Measurements from ENCODE around the gene RPTOR. TPM values are rescaled to one million over a fixed set of nuclear protein-coding genes. Genes with fewer than 3 reads are reported as not detected.

The RPTOR gene
- total and polyA plus RNA-seq, 2 donors (not counting 1 experiment from before 2014, with no cell fraction given) = 6.7 to 22.8 TPM

- peak; percentile 7 to 16 for TF ChIP-seq CTCF (conservative IDR thresholded peaks at IDR 0.05 in 1 of 2, IDR thresholded peaks at IDR 0.05 in 1 of 2; ENCODE audit: low read depth in 1 of 2, low read length in 2 of 2)
- TF ChIP-seq EZH2 (IDR thresholded peaks at IDR 0.05; ENCODE audit: low read length, missing control alignments) = no peak
- Histone ChIP-seq H3K9me3 (ENCODE audit: control insufficient read depth, insufficient read depth, low read depth, low read length) (no peaks in the 10 kb centered on the region), H2AFZ (ENCODE audit: low read length) (peak overlapping the region; percentile 41), H3K27me3 (ENCODE audit: control insufficient read depth, insufficient read depth, low read length) (no peaks in the 10 kb centered on the region), H3K36me3 (ENCODE audit: control insufficient read depth, insufficient read depth, low read length) (peaks cover 2% of the 10 kb centered on the region), H3K4me2 (ENCODE audit: extremely low read depth, insufficient read depth, low read length) (peak overlapping the region; percentile 38), H4K20me1 (ENCODE audit: control insufficient read depth, extremely low read depth, insufficient read depth, low read length) (no peaks in the 10 kb centered on the region), H3K4me3 (replicated peaks in 1 of 4; ENCODE audit: control extremely low read depth in 1 of 4, insufficient read depth in 1 of 4, low read depth in 3 of 4, low read length in 4 of 4) (no peak overlapping the region), H3K79me2 (ENCODE audit: control insufficient read depth, insufficient read depth, low read length) (no peaks in the 10 kb centered on the region), H3K27ac (ENCODE audit: insufficient read depth, low read length) (peak overlapping the region; percentile 56), H3K4me1 (ENCODE audit: control insufficient read depth, extremely low read depth, insufficient read depth, low read length) (peaks cover 4% of the 10 kb centered on the region), H3K9ac (ENCODE audit: insufficient read depth, low read length) (no peak overlapping the region)
- DNase-seq (ENCODE audit: low read depth in 2 of 2) = peak; percentile 33 to 66
Observed at GRCh38 chr17:80773243-80773991, 228.8 kb downstream of the RPTOR start.

GRCh38 chr17:80774146-80774545 lies 229.5 kb downstream of the RPTOR start:
- H3K4me3 ChIP-seq (replicated peaks in 1 of 4; ENCODE audit: control extremely low read depth in 1 of 4, insufficient read depth in 1 of 4, low read depth in 3 of 4, low read length in 4 of 4) = no peak overlapping the region
- DNase-seq (ENCODE audit: low read depth in 2 of 2) = peak in 1 of 2 donors; percentile 54
- H3K9me3 ChIP-seq (ENCODE audit: control insufficient read depth, insufficient read depth, low read depth, low read length) = no peaks in the 10 kb centered on the region
- H3K4me2 ChIP-seq (ENCODE audit: extremely low read depth, insufficient read depth, low read length) = no peak overlapping the region
- peaks cover 4% of the 10 kb centered on the region for H3K4me1 ChIP-seq (ENCODE audit: control insufficient read depth, extremely low read depth, insufficient read depth, low read length)
- no peaks in the 10 kb centered on the region for H4K20me1 ChIP-seq (ENCODE audit: control insufficient read depth, extremely low read depth, insufficient read depth, low read length)
- no peaks in the 10 kb centered on the region for H3K79me2 ChIP-seq (ENCODE audit: control insufficient read depth, insufficient read depth, low read length)
- no peak overlapping the region for H3K9ac ChIP-seq (ENCODE audit: insufficient read depth, low read length)
- no peak overlapping the region for H2AFZ ChIP-seq (ENCODE audit: low read length)
- peaks cover 2% of the 10 kb centered on the region for H3K36me3 ChIP-seq (ENCODE audit: control insufficient read depth, insufficient read depth, low read length)
- no peak overlapping the region for H3K27ac ChIP-seq (ENCODE audit: insufficient read depth, low read length)
- TF ChIP-seq CTCF (conservative IDR thresholded peaks at IDR 0.05 in 1 of 2, IDR thresholded peaks at IDR 0.05 in 1 of 2; ENCODE audit: low read depth in 1 of 2, low read length in 2 of 2) (no peak), EZH2 (IDR thresholded peaks at IDR 0.05; ENCODE audit: low read length, missing control alignments) (no peak)
- no peaks in the 10 kb centered on the region for H3K27me3 ChIP-seq (ENCODE audit: control insufficient read depth, insufficient read depth, low read length)

- Histone ChIP-seq H2AFZ (ENCODE audit: low read length) (no peak overlapping the region), H3K79me2 (ENCODE audit: control insufficient read depth, insufficient read depth, low read length) (no peaks in the 10 kb centered on the region), H3K4me3 (replicated peaks in 1 of 4; ENCODE audit: control extremely low read depth in 1 of 4, insufficient read depth in 1 of 4, low read depth in 3 of 4, low read length in 4 of 4) (no peak overlapping the region), H3K9me3 (ENCODE audit: control insufficient read depth, insufficient read depth, low read depth, low read length) (no peaks in the 10 kb centered on the region), H3K9ac (ENCODE audit: insufficient read depth, low read length) (no peak overlapping the region), H3K4me2 (ENCODE audit: extremely low read depth, insufficient read depth, low read length) (no peak overlapping the region), H4K20me1 (ENCODE audit: control insufficient read depth, extremely low read depth, insufficient read depth, low read length) (no peaks in the 10 kb centered on the region), H3K4me1 (ENCODE audit: control insufficient read depth, extremely low read depth, insufficient read depth, low read length) (peaks cover 4% of the 10 kb centered on the region), H3K27ac (ENCODE audit: insufficient read depth, low read length) (no peak overlapping the region), H3K27me3 (ENCODE audit: control insufficient read depth, insufficient read depth, low read length) (no peaks in the 10 kb centered on the region), H3K36me3 (ENCODE audit: control insufficient read depth, insufficient read depth, low read length) (peaks cover 4% of the 10 kb centered on the region)
- DNase-seq (ENCODE audit: low read depth in 2 of 2) = no peak
- TF ChIP-seq CTCF (conservative IDR thresholded peaks at IDR 0.05 in 1 of 2, IDR thresholded peaks at IDR 0.05 in 1 of 2; ENCODE audit: low read depth in 1 of 2, low read length in 2 of 2) (no peak), EZH2 (IDR thresholded peaks at IDR 0.05; ENCODE audit: low read length, missing control alignments) (no peak)
Observed at GRCh38 chr17:80774643-80775281, 230.1 kb downstream of the RPTOR start.
